Gastroesophageal sphincter (tissue), 4 donors: ENCODE data around the gene FRMD6. TPM values are rescaled to one million over a fixed set of nuclear protein-coding genes. Genes with fewer than 3 reads are reported as not detected.
"Not testable (repeated sequence)": the region's sequence is repeated elsewhere in the genome, so short reads cannot be mapped to it uniquely, and the experiment has no call there.

Experiments
- ATAC-seq: fragments of 150-250 bp; one replicate; pipeline ENCODE4 v1.9.1; 2016; ENCODE audit warnings: mild to moderate bottlenecking, moderate library complexity
- H3K27ac ChIP-seq, 4 donors: fragments of 200-600 bp; sonication (generic) in 3 of 4; 1 replicate in 3 of 4; 2 replicates in 1 of 4; pipeline ENCODE4 v1.5.1; 2016 to 2019
- H3K27me3 ChIP-seq: fragments of 200-600 bp; sonication (generic); one replicate; pipeline ENCODE4 v1.5.1; 2019
- H3K36me3 ChIP-seq, 2 donors: fragments of 200-600 bp; sonication (generic); one replicate each; pipeline ENCODE4 v1.5.1; 2019; ENCODE audit warnings: control low read depth in 1 of 2
- H3K4me1 ChIP-seq, 3 donors: fragments of 200-600 bp; sonication (generic); 1 replicate in 2 of 3; 2 replicates in 1 of 3; pipeline ENCODE4 v1.5.1; 2016 to 2019; ENCODE audit warnings: control low read depth in 2 of 3
- H3K4me3 ChIP-seq, 2 donors: fragments of 200-600 bp; sonication (generic); one replicate each; pipeline ENCODE4 v1.5.1; 2019; ENCODE audit warnings: mild to moderate bottlenecking in 1 of 2, moderate library complexity in 1 of 2
- H3K9me3 ChIP-seq, 3 donors: fragments of 200-600 bp; sonication (generic); one replicate each; pipeline ENCODE4 v1.5.1; 2017 to 2019; ENCODE audit warnings: control low read depth in 2 of 3
- CTCF ChIP-seq, 4 experiments: fragments of 200-600 bp in 2 of 4; fragments of 450-650 bp in 2 of 4; sonication (generic) in 1 of 4; IDR thresholded peaks; one replicate each; pipeline ENCODE4 v1.5.1; 2017 to 2019; ENCODE audit warnings: antibody characterized with exemption in 4 of 4, mild to moderate bottlenecking in 2 of 4, moderate library complexity in 2 of 4
- EP300 ChIP-seq: sonication (generic); formaldehyde crosslinking; IDR thresholded peaks from one replicate; pipeline ENCODE4 v1.6.1; 2017; ENCODE audit warnings: antibody characterized with exemption, mild to moderate bottlenecking
- POLR2A ChIP-seq, 2 donors: fragments of 450-650 bp; IDR thresholded peaks; one replicate each; pipeline ENCODE4 v1.6.1; 2017; ENCODE audit warnings: antibody characterized with exemption in 2 of 2, mild to moderate bottlenecking in 2 of 2, moderate library complexity in 1 of 2
- POLR2AphosphoS5 ChIP-seq: sonication (generic); formaldehyde crosslinking; IDR thresholded peaks from one replicate; pipeline ENCODE4 v1.6.1; 2017; ENCODE audit warnings: antibody characterized with exemption
- WGBS, 2 donors: methylation state at CpG; one replicate each; pipeline ENCODE4 v1.1.5; 2018; ENCODE audit warnings: low coverage in 1 of 2; 5-methylcytosine and 5-hydroxymethylcytosine counted together
- total RNA-seq, 4 donors: library from RNA; depleted of rRNA; stranded (reverse); fragments of >200 nt; gene quantifications; one replicate each; pipeline ENCODE4 v1.1.0, GENCODE V29; 2016

Gene FRMD6
- total RNA-seq, 4 donors from 2014 or later, result 42.5 to 68.6 (median 53.9) TPM

- WGBS, 2 donors, result 3 to 42% methylated on average over 1 of the region's 1 CpG
These were observed 24.9 kb upstream of the FRMD6 start for GRCh38 chr14:51626788-51627187.

GRCh38 chr14:51627313-51627712, 24.4 kb upstream of the FRMD6 start:
- no peak for ATAC-seq
- Histone ChIP-seq H3K27me3 (no peaks in the 10 kb centered on the region), H3K4me3 (no peak overlapping the region), H3K4me1 (peaks cover 0 to 12% (median 0%) of the 10 kb centered on the region in 3 donors), H3K27ac (no peak overlapping the region), H3K9me3 (no peaks in the 10 kb centered on the region), H3K36me3 (no peaks in the 10 kb centered on the region)
- TF ChIP-seq POLR2A (IDR thresholded peaks at IDR 0.05) (no peak), CTCF (IDR thresholded peaks at IDR 0.05) (no peak), POLR2AphosphoS5 (no peak), EP300 (no peak)

More at GRCh38 chr14:51626788-51627187, 24.9 kb upstream of the FRMD6 start:
- Histone ChIP-seq H3K27ac (no peak overlapping the region), H3K4me1 (peaks cover 0 to 12% (median 0%) of the 10 kb centered on the region in 3 donors), H3K9me3 (no peaks in the 10 kb centered on the region), H3K36me3 (no peaks in the 10 kb centered on the region), H3K27me3 (no peaks in the 10 kb centered on the region), H3K4me3 (peak overlapping the region in 1 of 2 donors; percentile 16)
- no peak for ATAC-seq
- TF ChIP-seq CTCF (IDR thresholded peaks at IDR 0.05) (no peak), POLR2AphosphoS5 (no peak), EP300 (no peak), POLR2A (IDR thresholded peaks at IDR 0.05) (no peak)

- WGBS, 2 donors, result 71% methylated on average over 1 of the region's 1 CpG; no CpG with 5 or more reads in 1 of the 2 donors
These were observed 23.5 kb upstream of the FRMD6 start for GRCh38 chr14:51628238-51628637.

GRCh38 chr14:51630987-51631386, 20.7 kb upstream of the FRMD6 start:
- H3K27ac ChIP-seq, result no peak overlapping the region
- peaks cover 0 to 12% (median 0%) of the 10 kb centered on the region in 3 donors for H3K4me1 ChIP-seq
- no peak overlapping the region for H3K4me3 ChIP-seq
- no peak for ATAC-seq
- H3K9me3 ChIP-seq, result no peaks in the 10 kb centered on the region
- no peak for TF ChIP-seq POLR2A (IDR thresholded peaks at IDR 0.05)
- H3K36me3 ChIP-seq, result no peaks in the 10 kb centered on the region
- no peaks in the 10 kb centered on the region for H3K27me3 ChIP-seq
- 81 to 84% methylated on average over 2 of the region's 2 CpGs for WGBS, 2 donors

More at GRCh38 chr14:51628238-51628637, 23.5 kb upstream of the FRMD6 start:
- H3K27me3 ChIP-seq, result no peaks in the 10 kb centered on the region
- H3K27ac ChIP-seq, result no peak overlapping the region
- no peaks in the 10 kb centered on the region for H3K36me3 ChIP-seq
- ATAC-seq, result no peak
- no peak for TF ChIP-seq POLR2AphosphoS5
- TF ChIP-seq EP300, result no peak
- no peak for TF ChIP-seq POLR2A (IDR thresholded peaks at IDR 0.05)
- TF ChIP-seq CTCF (IDR thresholded peaks at IDR 0.05), result no peak
- H3K4me3 ChIP-seq, result no peak overlapping the region
- no peaks in the 10 kb centered on the region for H3K9me3 ChIP-seq
- peaks cover 0 to 12% (median 0%) of the 10 kb centered on the region in 3 donors for H3K4me1 ChIP-seq

- H3K4me3 ChIP-seq, H3K27me3 ChIP-seq, H3K27ac ChIP-seq, H3K4me1 ChIP-seq, H3K9me3 ChIP-seq, H3K36me3 ChIP-seq, ATAC-seq: not testable (repeated sequence)
- 100% methylated on average over 1 of the region's 2 CpGs; no CpG with 5 or more reads in 1 of the 2 donors for WGBS, 2 donors
These were observed 18.4 kb upstream of the FRMD6 start for GRCh38 chr14:51633298-51633697.

- H3K9me3 ChIP-seq, result no peaks in the 10 kb centered on the region
- WGBS, 2 donors, result 69 to 89% methylated on average over 3 to 4 of the region's 4 CpGs
- no peaks in the 10 kb centered on the region for H3K27me3 ChIP-seq
- no peak overlapping the region for H3K27ac ChIP-seq
- no peak for ATAC-seq
- no peaks in the 10 kb centered on the region for H3K36me3 ChIP-seq
- no peak for TF ChIP-seq CTCF (IDR thresholded peaks at IDR 0.05)
- H3K4me1 ChIP-seq, result no peaks in the 10 kb centered on the region
- no peak overlapping the region for H3K4me3 ChIP-seq
These were observed 15.6 kb upstream of the FRMD6 start for GRCh38 chr14:51636109-51636508.
